HG03521 (cell line): Measurements from ENCODE around the gene MEGF11.

Source experiments
- ATAC-seq: cut with Tn5 transposase; IDR thresholded peaks from one replicate; pipeline ENCODE4 v1.9.1; 2021; ENCODE audit warnings: mild to moderate bottlenecking, moderate library complexity; ENCODE audit not compliant: unreplicated experiment

MEGF11 gene

GRCh38 chr15:65910341-65910740 is 343.2 kb downstream of the MEGF11 start:
- ATAC-seq: no peak

- no peak for ATAC-seq
These were observed 343.7 kb downstream of the MEGF11 start for GRCh38 chr15:65909831-65910230.

GRCh38 chr15:65908876-65909275 is 344.7 kb downstream of the MEGF11 start:
- ATAC-seq: no peak

- ATAC-seq: no peak
These were observed 345.9 kb downstream of the MEGF11 start for GRCh38 chr15:65907661-65908060.

GRCh38 chr15:65906396-65906795 is 347.2 kb downstream of the MEGF11 start:
- no peak for ATAC-seq

GRCh38 chr15:65904301-65904700 is 349.2 kb downstream of the MEGF11 start:
- no peak for ATAC-seq

- ATAC-seq: no peak
These were observed 350.1 kb downstream of the MEGF11 start for GRCh38 chr15:65903296-65904073.

- ATAC-seq: no peak
These were observed 351.2 kb downstream of the MEGF11 start for GRCh38 chr15:65902373-65902772.

- no peak for ATAC-seq
These were observed 351.7 kb downstream of the MEGF11 start for GRCh38 chr15:65901836-65902235.

GRCh38 chr15:65901336-65901735 is 352.2 kb downstream of the MEGF11 start:
- no peak for ATAC-seq

GRCh38 chr15:65900488-65900887 is 353.1 kb downstream of the MEGF11 start:
- ATAC-seq: no peak

GRCh38 chr15:65896236-65896635 is 357.3 kb downstream of the MEGF11 start:
- ATAC-seq: no peak

GRCh38 chr15:65893060-65893459 is 360.5 kb downstream of the MEGF11 start:
- ATAC-seq: no peak

GRCh38 chr15:65888981-65889380 is 364.6 kb downstream of the MEGF11 start:
- no peak for ATAC-seq

GRCh38 chr15:65887565-65887964 is 366.0 kb downstream of the MEGF11 start:
- ATAC-seq: no peak

GRCh38 chr15:65885668-65886218 is 367.8 kb downstream of the MEGF11 start:
- ATAC-seq: no peak

- no peak for ATAC-seq
These were observed 369.0 kb downstream of the MEGF11 start for GRCh38 chr15:65884511-65884910.

GRCh38 chr15:65883571-65883970 is 370.0 kb downstream of the MEGF11 start:
- no peak for ATAC-seq

GRCh38 chr15:65881766-65882434 is 371.6 kb downstream of the MEGF11 start:
- ATAC-seq: no peak

GRCh38 chr15:65877749-65878148 is 375.8 kb downstream of the MEGF11 start:
- ATAC-seq: no peak

GRCh38 chr15:65875458-65875857 is 378.1 kb downstream of the MEGF11 start:
- no peak for ATAC-seq

- ATAC-seq: no peak
These were observed 380.3 kb downstream of the MEGF11 start for GRCh38 chr15:65873256-65873655.
